HL-60 (cell line): ENCODE measurements around the gene UBAC2.

Source experiments
- DNase-seq, 2 experiments: peaks; one replicate each; pipeline ENCODE4 v3.0.0-alpha.2; 2010 to 2020; ENCODE audit warnings: low read depth in 1 of 2, low spot score in 1 of 2
- H3K27ac ChIP-seq: fragments of 250-450 bp; sonication (Bioruptor Pico); replicated peaks from 2 replicates; pipeline ENCODE4 v1.5.1; 2020; ENCODE audit warnings: mild to moderate bottlenecking, moderate library complexity
- H3K27me3 ChIP-seq: fragments of 250-450 bp; sonication (Bioruptor Pico); 2 replicates; pipeline ENCODE4 v1.5.1; 2021; ENCODE audit warnings: mild to moderate bottlenecking, moderate library complexity; ENCODE audit not compliant: insufficient read depth, poor library complexity, severe bottlenecking
- H3K4me3 ChIP-seq: replicated peaks from 2 replicates; pipeline ENCODE4 v1.5.1; 2011; ENCODE audit warnings: mild to moderate bottlenecking, control low read depth, low read length; ENCODE audit not compliant: insufficient read depth
- GABPA ChIP-seq: IDR thresholded peaks from 2 replicates; pipeline ENCODE4 v1.6.1; 2012; ENCODE audit warnings: low read depth
- POLR2AphosphoS5 ChIP-seq: IDR thresholded peaks from 2 replicates; pipeline ENCODE4 v1.6.1; 2012; ENCODE audit warnings: low read depth
- SPI1 ChIP-seq: IDR thresholded peaks from 2 replicates; pipeline ENCODE4 v1.6.1; 2012; ENCODE audit warnings: low read depth, mild to moderate bottlenecking, borderline replicate concordance
- TF ChIP-seq, protein P1 (sequence below): IDR thresholded peaks from one replicate; pipeline ENCODE4 v1.5.1; 2011; ENCODE audit warnings: low read length, control low read depth, inconsistent platforms; ENCODE audit not compliant: insufficient read depth
- TF ChIP-seq, protein P2 (sequence below): IDR thresholded peaks from 2 replicates; pipeline ENCODE4 v1.6.1; 2012; ENCODE audit warnings: low read depth; ENCODE audit not compliant: insufficient replicate concordance

The UBAC2 gene

DNA sequence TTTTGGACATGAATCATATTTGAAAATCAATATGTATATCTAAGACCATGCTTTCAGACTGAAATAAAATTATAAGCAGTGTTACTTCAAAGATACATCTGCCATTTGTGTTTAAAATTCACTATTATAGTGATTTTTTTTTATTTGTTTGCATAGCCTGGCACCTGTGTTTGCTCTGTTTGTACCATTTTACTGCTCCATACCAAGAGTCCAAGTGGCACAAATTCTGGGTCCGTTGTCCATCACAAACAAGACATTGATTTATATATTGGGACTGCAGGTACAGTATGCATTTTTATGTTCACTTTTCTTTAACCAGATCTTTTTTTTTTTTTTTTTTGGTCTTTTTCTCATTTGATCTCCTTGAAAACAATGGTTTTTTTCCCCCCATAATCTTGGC is 113.3 kb downstream of the UBAC2 start:
- TF ChIP-seq, protein P1, sequence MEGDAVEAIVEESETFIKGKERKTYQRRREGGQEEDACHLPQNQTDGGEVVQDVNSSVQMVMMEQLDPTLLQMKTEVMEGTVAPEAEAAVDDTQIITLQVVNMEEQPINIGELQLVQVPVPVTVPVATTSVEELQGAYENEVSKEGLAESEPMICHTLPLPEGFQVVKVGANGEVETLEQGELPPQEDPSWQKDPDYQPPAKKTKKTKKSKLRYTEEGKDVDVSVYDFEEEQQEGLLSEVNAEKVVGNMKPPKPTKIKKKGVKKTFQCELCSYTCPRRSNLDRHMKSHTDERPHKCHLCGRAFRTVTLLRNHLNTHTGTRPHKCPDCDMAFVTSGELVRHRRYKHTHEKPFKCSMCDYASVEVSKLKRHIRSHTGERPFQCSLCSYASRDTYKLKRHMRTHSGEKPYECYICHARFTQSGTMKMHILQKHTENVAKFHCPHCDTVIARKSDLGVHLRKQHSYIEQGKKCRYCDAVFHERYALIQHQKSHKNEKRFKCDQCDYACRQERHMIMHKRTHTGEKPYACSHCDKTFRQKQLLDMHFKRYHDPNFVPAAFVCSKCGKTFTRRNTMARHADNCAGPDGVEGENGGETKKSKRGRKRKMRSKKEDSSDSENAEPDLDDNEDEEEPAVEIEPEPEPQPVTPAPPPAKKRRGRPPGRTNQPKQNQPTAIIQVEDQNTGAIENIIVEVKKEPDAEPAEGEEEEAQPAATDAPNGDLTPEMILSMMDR, result no peak
- no peak for TF ChIP-seq SPI1
- TF ChIP-seq, protein P2, sequence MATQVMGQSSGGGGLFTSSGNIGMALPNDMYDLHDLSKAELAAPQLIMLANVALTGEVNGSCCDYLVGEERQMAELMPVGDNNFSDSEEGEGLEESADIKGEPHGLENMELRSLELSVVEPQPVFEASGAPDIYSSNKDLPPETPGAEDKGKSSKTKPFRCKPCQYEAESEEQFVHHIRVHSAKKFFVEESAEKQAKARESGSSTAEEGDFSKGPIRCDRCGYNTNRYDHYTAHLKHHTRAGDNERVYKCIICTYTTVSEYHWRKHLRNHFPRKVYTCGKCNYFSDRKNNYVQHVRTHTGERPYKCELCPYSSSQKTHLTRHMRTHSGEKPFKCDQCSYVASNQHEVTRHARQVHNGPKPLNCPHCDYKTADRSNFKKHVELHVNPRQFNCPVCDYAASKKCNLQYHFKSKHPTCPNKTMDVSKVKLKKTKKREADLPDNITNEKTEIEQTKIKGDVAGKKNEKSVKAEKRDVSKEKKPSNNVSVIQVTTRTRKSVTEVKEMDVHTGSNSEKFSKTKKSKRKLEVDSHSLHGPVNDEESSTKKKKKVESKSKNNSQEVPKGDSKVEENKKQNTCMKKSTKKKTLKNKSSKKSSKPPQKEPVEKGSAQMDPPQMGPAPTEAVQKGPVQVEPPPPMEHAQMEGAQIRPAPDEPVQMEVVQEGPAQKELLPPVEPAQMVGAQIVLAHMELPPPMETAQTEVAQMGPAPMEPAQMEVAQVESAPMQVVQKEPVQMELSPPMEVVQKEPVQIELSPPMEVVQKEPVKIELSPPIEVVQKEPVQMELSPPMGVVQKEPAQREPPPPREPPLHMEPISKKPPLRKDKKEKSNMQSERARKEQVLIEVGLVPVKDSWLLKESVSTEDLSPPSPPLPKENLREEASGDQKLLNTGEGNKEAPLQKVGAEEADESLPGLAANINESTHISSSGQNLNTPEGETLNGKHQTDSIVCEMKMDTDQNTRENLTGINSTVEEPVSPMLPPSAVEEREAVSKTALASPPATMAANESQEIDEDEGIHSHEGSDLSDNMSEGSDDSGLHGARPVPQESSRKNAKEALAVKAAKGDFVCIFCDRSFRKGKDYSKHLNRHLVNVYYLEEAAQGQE, result no peak
- no peak for TF ChIP-seq GABPA
- TF ChIP-seq POLR2AphosphoS5, result no peak
- Histone ChIP-seq H3K27me3 (no peaks in the 10 kb centered on the region), H3K4me3 (no peak overlapping the region), H3K27ac (peak overlapping the region; percentile 93)
- DNase-seq, result no peak

DNA sequence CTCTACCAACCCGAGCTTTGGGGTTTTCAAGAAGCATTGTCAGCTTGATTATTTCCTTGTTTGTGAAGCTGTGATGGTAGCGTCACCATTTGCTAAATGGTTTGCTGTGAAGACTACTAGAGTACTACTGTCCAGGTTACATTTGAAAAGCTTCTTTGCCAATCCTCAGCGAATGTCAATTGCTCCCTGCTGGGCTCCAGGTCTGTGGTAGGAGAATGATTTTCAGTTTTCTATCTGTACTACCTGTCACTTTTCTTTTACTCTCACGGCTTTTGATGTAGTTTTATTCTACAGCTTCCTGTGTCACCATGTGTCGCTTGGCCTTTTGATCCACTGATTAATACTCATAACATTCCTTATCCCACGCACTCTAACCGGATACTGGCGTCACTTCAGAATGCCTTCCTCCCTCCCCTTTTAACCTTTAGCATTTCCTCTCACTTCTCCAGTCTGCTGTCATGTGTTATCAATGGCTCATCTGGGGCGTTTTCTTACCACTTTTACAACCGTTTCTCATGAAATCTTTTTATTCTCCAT is 114.1 kb downstream of the UBAC2 start:
- no peak overlapping the region for H3K4me3 ChIP-seq
- H3K27ac ChIP-seq, result no peak overlapping the region
- DNase-seq, result no peak
- TF ChIP-seq SPI1 (no peak), GABPA (no peak), POLR2AphosphoS5 (no peak)
- TF ChIP-seq, protein P2, result no peak
- TF ChIP-seq, protein P1, result no peak
- no peaks in the 10 kb centered on the region for H3K27me3 ChIP-seq

DNA sequence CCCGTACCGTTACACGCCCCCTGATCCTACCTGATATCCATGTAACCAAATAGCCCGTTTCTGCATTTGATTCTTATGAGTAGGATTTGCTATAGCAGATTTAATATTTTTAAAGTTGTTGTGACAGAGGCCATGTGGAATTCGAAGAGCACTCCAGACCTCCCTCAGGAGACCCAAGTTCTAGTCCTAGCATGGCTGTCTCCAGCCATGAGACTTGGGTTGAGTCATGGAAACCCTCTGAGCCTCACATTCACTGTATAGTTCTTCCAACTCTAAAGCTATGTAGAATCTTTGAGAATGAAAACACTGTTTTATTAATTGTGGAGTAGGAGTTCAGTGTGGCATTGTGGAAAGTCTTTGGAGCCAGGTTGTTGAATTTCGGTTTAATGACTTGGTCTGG is 114.5 kb downstream of the UBAC2 start:
- H3K4me3 ChIP-seq, result no peak overlapping the region
- no peak overlapping the region for H3K27ac ChIP-seq
- TF ChIP-seq GABPA (no peak), POLR2AphosphoS5 (no peak), SPI1 (no peak)
- TF ChIP-seq, protein P2, result no peak
- TF ChIP-seq, protein P1, result no peak
- no peaks in the 10 kb centered on the region for H3K27me3 ChIP-seq
- DNase-seq, result no peak
